IMR-90 (cell line): ENCODE measurements around the gene TOR2A. TPM values are rescaled to one million over a fixed set of nuclear protein-coding genes. Genes with fewer than 3 reads are reported as not detected.

Experiments used
- ATAC-seq: fragments of 200-7000 bp; cut with Tn5 transposase; 2 replicates; pipeline ENCODE4 v1.9.1; 2020; ENCODE audit warnings: low read depth, mild to moderate bottlenecking, moderate library complexity
- BruUV-seq: library from RNA; stranded (reverse); fragments of 400-500 nt; replicated peaks from 2 replicates; lab custom pipeline; 2021; lab: Mats Ljungman, UMichigan
- CTCF ChIA-PET: fragments of 300-600 bp; formaldehyde crosslinking; extraction: SDS; loops from one replicate; lab custom pipeline; 2021; ENCODE audit warnings: antibody characterized with exemption; lab: Yijun Ruan, JAX
- POLR2A ChIA-PET: fragments of 300-600 bp; sonication (Branson Sonifier 250); formaldehyde crosslinking; loops from one replicate; lab custom pipeline; 2022; ENCODE audit warnings: antibody characterized with exemption; ENCODE audit not compliant: unreplicated experiment; lab: Charles Lee
- DNase-seq: peaks from one replicate; pipeline ENCODE4 v3.0.0; 2013
- H2AFZ ChIP-seq: replicated peaks from 2 replicates; pipeline ENCODE3; 2013; ENCODE audit warnings: low read length, mild to moderate bottlenecking; ENCODE audit not compliant: poor library complexity
- H2AK5ac ChIP-seq: 2 replicates; pipeline ENCODE4 v1.6.1; 2013; ENCODE audit warnings: low read depth, low read length, inconsistent platforms
- H2AK9ac ChIP-seq: replicated peaks from 2 replicates; pipeline ENCODE3; 2013; ENCODE audit warnings: mild to moderate bottlenecking, low read depth, low read length, moderate library complexity; ENCODE audit not compliant: poor library complexity
- H2BK120ac ChIP-seq: 2 replicates; pipeline ENCODE4 v1.6.1; 2013; ENCODE audit warnings: low read depth, low read length, inconsistent platforms
- H2BK15ac ChIP-seq: 3 replicates; pipeline ENCODE4 v1.6.1; 2013; ENCODE audit warnings: low read depth, low read length, inconsistent platforms
- H2BK20ac ChIP-seq: 2 replicates; pipeline ENCODE4 v1.6.1; 2013; ENCODE audit warnings: low read depth, mild to moderate bottlenecking, inconsistent platforms, low read length, moderate library complexity
- H2BK5ac ChIP-seq: 2 replicates; pipeline ENCODE4 v1.6.1; 2013; ENCODE audit warnings: mild to moderate bottlenecking, low read depth, low read length, inconsistent platforms; ENCODE audit not compliant: poor library complexity, severe bottlenecking
- H3K14ac ChIP-seq: replicated peaks from 2 replicates; pipeline ENCODE4 v1.6.1; 2013; ENCODE audit warnings: low read depth, low read length, inconsistent platforms
- H3K18ac ChIP-seq: 2 replicates; pipeline ENCODE4 v1.6.1; 2013; ENCODE audit warnings: low read depth, low read length, control low read depth
- H3K23ac ChIP-seq: 2 replicates; pipeline ENCODE4 v1.6.1; 2013; ENCODE audit warnings: low read depth, low read length, inconsistent platforms
- H3K27ac ChIP-seq: 2 replicates; pipeline ENCODE4 v1.5.1; 2013; ENCODE audit warnings: mild to moderate bottlenecking, control low read depth, low read length; ENCODE audit not compliant: insufficient read depth
- H3K27me3 ChIP-seq: 2 replicates; pipeline ENCODE4 v1.6.1; 2013; ENCODE audit warnings: low read length; ENCODE audit not compliant: control insufficient read depth, insufficient read depth
- H3K36me3 ChIP-seq: 2 replicates; pipeline ENCODE4 v1.6.1; 2013; ENCODE audit warnings: low read length, mixed read lengths; ENCODE audit not compliant: control insufficient read depth, insufficient read depth
- H3K4ac ChIP-seq: 2 replicates; pipeline ENCODE4 v1.6.1; 2013; ENCODE audit warnings: low read depth, low read length, inconsistent platforms
- H3K4me1 ChIP-seq: 2 replicates; pipeline ENCODE4 v1.6.1; 2013; ENCODE audit warnings: low read length, mixed read lengths; ENCODE audit not compliant: control insufficient read depth, insufficient read depth
- H3K4me2 ChIP-seq: 2 replicates; pipeline ENCODE4 v1.6.1; 2013; ENCODE audit warnings: low read depth, mild to moderate bottlenecking, control low read depth, low read length, moderate library complexity
- H3K4me3 ChIP-seq: 2 replicates; pipeline ENCODE4 v1.5.1; 2013; ENCODE audit warnings: low read depth, mild to moderate bottlenecking, control low read depth, low read length, moderate library complexity; ENCODE audit not compliant: insufficient read depth
- H3K56ac ChIP-seq: 2 replicates; pipeline ENCODE4 v1.6.1; 2013; ENCODE audit warnings: low read length, inconsistent platforms; ENCODE audit not compliant: insufficient read depth; ENCODE audit errors: extremely low read depth
- H3K79me1 ChIP-seq, 2 experiments: 2 replicates each; pipeline ENCODE4 v1.6.1; 2013; ENCODE audit warnings: low read length in 2 of 2, inconsistent platforms in 1 of 2, low read depth in 1 of 2
- H3K9ac ChIP-seq: 2 replicates; pipeline ENCODE4 v1.6.1; 2013; ENCODE audit warnings: low read depth, low read length, control low read depth
- H3K9me1 ChIP-seq: 2 replicates; pipeline ENCODE4 v1.6.1; 2013; ENCODE audit warnings: low read length, inconsistent platforms; ENCODE audit not compliant: insufficient read depth
- H3K9me3 ChIP-seq: 2 replicates; pipeline ENCODE4 v1.6.1; 2013; ENCODE audit warnings: low read length; ENCODE audit not compliant: control insufficient read depth, insufficient read depth
- H4K20me1 ChIP-seq: 2 replicates; pipeline ENCODE4 v1.6.1; 2013; ENCODE audit warnings: low read length, inconsistent platforms; ENCODE audit not compliant: insufficient read depth
- H4K5ac ChIP-seq: 2 replicates; pipeline ENCODE4 v1.6.1; 2013; ENCODE audit warnings: mild to moderate bottlenecking, low read depth, low read length, control low read depth
- H4K8ac ChIP-seq, 2 experiments: 2 replicates each; pipeline ENCODE4 v1.6.1; 2013; ENCODE audit warnings: low read depth in 2 of 2, low read length in 2 of 2, control low read depth in 1 of 2, inconsistent platforms in 1 of 2
- H4K91ac ChIP-seq: 2 replicates; pipeline ENCODE4 v1.6.1; 2013; ENCODE audit warnings: low read depth, low read length, inconsistent platforms; ENCODE audit not compliant: insufficient read depth
- CEBPB ChIP-seq: IDR thresholded peaks from 2 replicates; pipeline ENCODE4 v1.6.1; 2012; ENCODE audit warnings: low read depth, low read length, improper control_type of control experiment
- CHD1 ChIP-seq: IDR thresholded peaks from 2 replicates; pipeline ENCODE4 v1.6.1; 2012; ENCODE audit warnings: low read depth, low read length, improper control_type of control experiment
- MAFK ChIP-seq: IDR thresholded peaks from 2 replicates; pipeline ENCODE4 v1.6.1; 2012; ENCODE audit warnings: low read depth, low read length, improper control_type of control experiment
- WGBS, 2 experiments: methylation state at CpG; one replicate each; pipeline versions ENCODE4 v1.1.5 to v1.1.7; 2013; ENCODE audit warnings: missing lambda C conversion rate in 2 of 2; ENCODE audit not compliant: insufficient read length in 1 of 2; ENCODE audit errors: extremely low coverage in 2 of 2; 5-methylcytosine and 5-hydroxymethylcytosine counted together
- dilution Hi-C: fragments of 300-500 bp; cut with HindIII; formaldehyde crosslinking; loops from one replicate; pipeline ENCODE4 v1.14.3; 2018; ENCODE audit warnings: low sequenced_read_pairs; ENCODE audit not compliant: unreplicated experiment
- in situ Hi-C: fragments of 300-500 bp; cut with MboI; formaldehyde crosslinking; loops from 3 replicates; pipeline ENCODE4 v1.14.3; 2019; ENCODE audit warnings: low sequenced_read_pairs, inconsistent platforms, mixed read lengths
- intact Hi-C: fragments of 100-400 bp; cut with micrococcal nuclease; formaldehyde crosslinking; loops from 2 replicates; pipeline ENCODE4 v1.10.0; 2022
- polyA plus RNA-seq, 3 experiments: library from polyadenylated mRNA; depleted of rRNA; stranded (reverse); fragments of >200 nt; gene quantifications; 2 replicates each; pipeline ENCODE4 v1.2.3, GENCODE V29; 2012; ENCODE audit warnings: low replicate concordance in 1 of 3
- total RNA-seq: library from RNA; depleted of rRNA; stranded (reverse); fragments of >200 nt; gene quantifications from 2 replicates; pipeline ENCODE4 v1.2.3, GENCODE V29; 2012

TOR2A gene
- total and polyA plus RNA-seq, 2 of the 4 experiments (the other 2 are of a cell fraction): 0.90 to 12.5 TPM

- Histone ChIP-seq H2BK20ac (no peak overlapping the region), H4K8ac (no peak overlapping the region), H2AK9ac (no peak overlapping the region), H3K18ac (no peak overlapping the region), H3K79me1 (no peaks in the 10 kb centered on the region), H3K23ac (no peak overlapping the region), H3K27me3 (no peaks in the 10 kb centered on the region), H3K4me2 (no peak overlapping the region), H3K4ac (no peak overlapping the region), H3K9me3 (no peaks in the 10 kb centered on the region), H3K9ac (no peak overlapping the region), H2BK15ac (no peak overlapping the region), H3K36me3 (peaks cover 33% of the 10 kb centered on the region), H4K91ac (no peak overlapping the region), H4K5ac (no peak overlapping the region), H2AFZ (no peak overlapping the region), H3K9me1 (peaks cover 6% of the 10 kb centered on the region; the same call in 1 of the 2 replicates), H4K20me1 (no peaks in the 10 kb centered on the region), H2BK5ac (no peak overlapping the region), H2BK120ac (no peak overlapping the region), H3K14ac (no peak overlapping the region), H3K27ac (no peak overlapping the region), H2AK5ac (no peak overlapping the region), H3K56ac (no peak overlapping the region), H3K4me1 (no peaks in the 10 kb centered on the region), H3K4me3 (no peak overlapping the region)
- ChIA-PET POLR2A (no interaction called here), CTCF (no interaction called here)
- in situ Hi-C loops (no loop called here), intact Hi-C loops (no loop called here), dilution Hi-C loops (no loop called here)
- TF ChIP-seq MAFK (no peak), CHD1 (no peak), CEBPB (no peak)
- BruUV-seq: no TSS peak
- DNase-seq (no peak), ATAC-seq (no peak)
- 91% methylated on average over 9 of the region's 20 CpGs; no CpG with 5 or more reads in 1 of the 2 experiments for WGBS, 2 experiments
Observed at GRCh38 chr9:127692071-127692470, 43.0 kb downstream of the TOR2A start.
